Lower leg skin (tissue), 3 donors: ENCODE measurements around the gene VIPAS39.

Experiments used
- CTCF ChIP-seq, 3 donors: fragments of 450-650 bp; IDR thresholded peaks; one replicate each; pipeline ENCODE4 v1.5.1; 2016; ENCODE audit warnings: antibody characterized with exemption in 3 of 3, mild to moderate bottlenecking in 3 of 3, moderate library complexity in 2 of 3
- POLR2A ChIP-seq, 2 donors: fragments of 450-650 bp; IDR thresholded peaks; one replicate each; pipeline ENCODE4 v1.6.1; 2016 to 2017; ENCODE audit warnings: antibody characterized with exemption in 2 of 2, mild to moderate bottlenecking in 1 of 2, moderate library complexity in 1 of 2

- no peak for TF ChIP-seq CTCF (IDR thresholded peaks at IDR 0.05)
- TF ChIP-seq POLR2A (IDR thresholded peaks at IDR 0.05) = no peak
Measured at GRCh38 chr14:77469539-77469938, 12.1 kb upstream of the VIPAS39 start.
